Transverse colon (tissue), 3 donors: ENCODE results near the gene LGI4.

Source experiments
- CTCF ChIP-seq, 5 experiments: fragments of 200-600 bp in 3 of 5; fragments of 450-650 bp in 2 of 5; sonication (generic) in 3 of 5; IDR thresholded peaks; 1 replicate in 2 of 5; 2 replicates in 3 of 5; pipeline ENCODE4 v1.5.1; 2016 to 2017; ENCODE audit warnings: antibody characterized with exemption in 5 of 5, inconsistent platforms in 3 of 5, mild to moderate bottlenecking in 2 of 5, moderate library complexity in 1 of 5
- EP300 ChIP-seq: sonication (generic); formaldehyde crosslinking; IDR thresholded peaks from one replicate; pipeline ENCODE4 v1.6.1; 2017; ENCODE audit warnings: antibody characterized with exemption, low read depth
- POLR2A ChIP-seq: fragments of 450-650 bp; IDR thresholded peaks from one replicate; pipeline ENCODE4 v1.6.1; 2016; ENCODE audit warnings: antibody characterized with exemption, mild to moderate bottlenecking, moderate library complexity

GRCh38 chr19:35155981-35156672 lies 21.3 kb upstream of the LGI4 start:
- TF ChIP-seq CTCF (IDR thresholded peaks at IDR 0.05) (no peak), POLR2A (no peak), EP300 (no peak)
